ENCODE measurements around the gene MAPKAP1.
A peak's percentile ranks its signal among the peaks of the same experiment; 100 is the strongest.

Gene MAPKAP1

DNA sequence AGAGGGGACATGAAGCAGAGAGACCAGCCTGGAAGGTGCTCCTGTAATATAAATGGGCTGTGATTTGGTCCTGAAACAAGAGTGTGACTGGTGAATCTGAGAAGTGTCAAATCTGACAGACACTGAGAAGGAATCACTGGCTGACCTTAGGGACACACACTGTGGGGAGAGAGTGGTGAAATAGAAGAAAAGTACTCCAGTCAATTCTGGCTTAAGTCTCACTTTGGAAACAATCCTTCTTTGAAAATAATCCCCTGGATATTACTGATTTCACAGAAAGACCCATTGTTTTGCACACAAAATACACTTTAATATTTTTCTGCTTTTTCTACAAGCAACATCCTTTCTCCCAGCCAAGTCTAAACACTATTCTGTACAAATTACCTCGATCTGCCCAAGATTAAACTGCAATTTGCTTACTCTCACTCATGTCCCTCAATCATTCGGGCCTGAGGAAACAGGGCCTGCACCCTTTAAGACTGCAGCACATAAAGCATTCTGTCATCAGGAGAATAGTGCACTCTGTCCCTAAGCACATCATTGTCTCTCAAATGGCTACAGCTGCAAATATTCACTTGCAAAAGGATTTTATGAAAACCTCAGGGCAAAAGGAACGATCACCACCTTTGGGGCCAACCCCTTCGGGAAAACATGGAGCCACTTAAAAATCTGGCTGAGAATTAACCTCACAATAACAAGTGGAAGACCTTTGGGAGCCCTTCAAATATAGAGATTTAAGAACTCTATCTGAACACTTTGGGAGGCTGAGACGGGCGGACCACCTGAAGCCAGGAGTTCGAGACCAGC, 68.6 kb downstream of the MAPKAP1 start:
- DNase-seq = no peak

DNA sequence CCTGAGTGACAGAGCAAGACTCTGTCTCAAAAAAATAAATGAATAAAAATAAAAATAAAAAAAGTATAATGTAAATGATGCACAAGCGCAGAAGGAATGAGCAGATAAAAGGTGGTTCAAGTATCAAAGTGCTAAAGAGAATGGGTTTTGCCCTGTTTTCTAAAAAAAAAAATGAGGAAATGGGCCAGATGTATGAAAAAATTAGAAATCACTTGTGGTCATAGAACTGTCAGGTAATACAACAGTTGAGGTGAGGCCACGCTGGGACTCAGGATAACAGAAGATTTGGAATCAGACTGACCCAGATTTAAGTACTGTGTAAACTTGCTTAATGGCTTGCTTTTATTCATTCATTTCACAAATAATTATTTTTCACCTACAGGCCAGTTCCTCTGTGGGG, 69.8 kb downstream of the MAPKAP1 start:
- no peak for DNase-seq

DNA sequence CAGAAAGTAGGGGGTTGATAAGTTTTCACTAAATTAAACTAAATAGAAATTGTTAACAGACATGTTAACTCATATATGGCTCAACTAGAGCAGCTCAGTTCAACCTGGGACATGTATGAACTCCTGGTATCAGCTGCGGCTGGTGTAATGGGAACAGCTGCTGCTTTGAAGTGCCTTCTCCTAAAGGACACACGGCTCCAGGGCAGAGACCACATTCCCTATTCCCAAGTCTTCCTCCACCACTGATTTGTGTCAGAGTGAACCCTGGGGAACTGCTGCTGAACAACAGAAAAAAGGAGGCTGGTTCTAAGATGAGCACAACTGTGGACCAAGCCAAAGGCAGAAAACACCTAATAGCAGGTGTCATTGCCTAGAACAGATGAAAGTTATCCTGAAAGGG, 71.1 kb downstream of the MAPKAP1 start:
- peak; percentile 66 for DNase-seq

DNA sequence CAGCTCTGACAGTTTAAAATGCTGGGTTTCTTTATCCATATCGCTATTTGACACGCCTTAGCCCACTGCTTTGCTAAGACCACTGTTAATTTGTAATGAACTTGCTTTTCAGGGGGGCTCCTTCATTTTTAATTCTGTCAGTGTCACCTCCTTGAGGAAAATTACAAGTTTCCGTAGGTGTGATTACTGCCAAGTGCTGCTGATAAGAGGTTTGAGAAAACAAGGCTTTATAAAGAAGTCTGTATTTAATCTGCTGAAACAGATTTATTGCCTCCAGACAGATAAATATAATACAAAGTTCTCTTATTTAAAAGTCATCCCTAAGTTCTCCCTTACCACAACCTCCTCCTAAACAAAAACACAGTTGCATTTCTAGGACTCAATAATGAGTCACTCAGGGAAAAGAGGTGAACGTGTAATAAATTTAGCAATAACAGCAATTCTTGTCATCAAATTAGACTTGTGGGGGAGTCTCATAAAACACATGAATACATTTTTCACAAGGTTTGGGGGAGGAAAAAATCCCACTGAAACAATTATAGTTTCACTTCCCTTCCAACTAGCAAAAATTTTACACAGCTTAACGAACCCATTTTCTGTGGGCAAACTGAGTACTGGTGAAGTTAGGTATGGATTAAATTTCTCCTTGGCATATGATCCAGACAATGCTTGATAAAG, 72.8 kb downstream of the MAPKAP1 start:
- DNase-seq = no peak

DNA sequence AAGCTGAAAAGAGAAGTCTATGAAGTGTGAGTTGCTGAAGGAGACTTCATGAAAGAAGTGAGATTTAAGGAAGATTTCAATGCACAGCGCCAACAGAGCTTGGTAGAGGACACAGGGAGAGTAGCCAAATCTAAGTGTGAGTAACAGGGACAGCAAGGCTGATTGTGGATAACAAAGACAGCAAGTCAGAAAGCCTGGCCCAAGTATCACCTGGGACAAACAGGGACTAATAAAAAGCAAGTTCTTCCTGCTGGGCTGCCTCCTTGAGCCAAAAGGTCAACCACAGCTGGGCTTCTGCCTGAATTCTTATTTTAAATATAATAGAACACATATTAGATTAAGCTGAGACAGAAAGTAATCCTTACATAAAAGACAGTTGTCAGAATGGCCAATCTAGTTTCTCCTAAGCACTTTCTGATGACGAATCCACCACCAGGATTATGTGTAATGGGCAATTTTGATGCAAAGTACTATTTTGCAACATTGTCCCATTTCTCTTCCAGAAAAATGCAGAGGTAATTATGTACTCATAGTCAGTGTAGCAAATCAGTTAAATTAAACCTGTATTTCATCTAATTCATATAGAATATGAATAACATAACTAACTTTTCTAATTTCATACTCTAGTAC, 73.8 kb downstream of the MAPKAP1 start:
- DNase-seq = peak; percentile 59

DNA sequence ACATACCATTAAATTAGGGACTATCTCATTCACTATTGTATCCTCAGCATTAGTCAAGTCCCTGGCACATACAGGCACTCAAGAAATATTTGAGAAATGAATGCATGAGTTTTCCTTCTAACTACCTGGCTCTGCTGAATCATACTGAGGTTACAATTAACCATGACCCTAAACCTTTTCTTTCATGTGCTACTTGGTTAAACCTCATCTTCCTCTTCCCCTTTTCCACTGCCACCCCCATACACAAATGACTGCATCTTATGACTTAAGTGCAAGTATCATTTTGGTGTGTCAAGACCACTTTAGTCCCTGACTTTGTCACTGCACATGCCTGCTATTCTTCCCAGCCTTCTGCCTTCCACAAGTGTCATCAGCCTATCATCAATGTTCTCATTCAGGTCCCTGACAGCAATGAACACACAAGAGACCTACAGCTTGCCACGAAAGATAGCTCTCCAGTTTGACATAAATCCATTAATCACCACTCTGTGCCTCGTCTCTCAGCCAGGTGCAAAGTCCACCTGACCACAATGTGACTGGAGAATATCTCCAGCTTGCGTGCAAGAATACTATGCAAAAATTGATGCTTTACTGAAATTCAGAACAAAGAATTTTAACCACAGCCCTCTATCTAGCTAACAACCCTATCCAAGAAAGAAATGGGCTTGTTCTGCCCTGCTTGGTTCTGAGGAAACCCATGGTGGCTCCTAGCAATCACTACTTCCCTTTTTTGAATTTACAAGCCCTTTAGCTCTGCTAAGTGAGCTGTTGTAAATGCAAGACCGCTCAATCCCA, 74.5 kb downstream of the MAPKAP1 start:
- peak; percentile 92 for DNase-seq

DNA sequence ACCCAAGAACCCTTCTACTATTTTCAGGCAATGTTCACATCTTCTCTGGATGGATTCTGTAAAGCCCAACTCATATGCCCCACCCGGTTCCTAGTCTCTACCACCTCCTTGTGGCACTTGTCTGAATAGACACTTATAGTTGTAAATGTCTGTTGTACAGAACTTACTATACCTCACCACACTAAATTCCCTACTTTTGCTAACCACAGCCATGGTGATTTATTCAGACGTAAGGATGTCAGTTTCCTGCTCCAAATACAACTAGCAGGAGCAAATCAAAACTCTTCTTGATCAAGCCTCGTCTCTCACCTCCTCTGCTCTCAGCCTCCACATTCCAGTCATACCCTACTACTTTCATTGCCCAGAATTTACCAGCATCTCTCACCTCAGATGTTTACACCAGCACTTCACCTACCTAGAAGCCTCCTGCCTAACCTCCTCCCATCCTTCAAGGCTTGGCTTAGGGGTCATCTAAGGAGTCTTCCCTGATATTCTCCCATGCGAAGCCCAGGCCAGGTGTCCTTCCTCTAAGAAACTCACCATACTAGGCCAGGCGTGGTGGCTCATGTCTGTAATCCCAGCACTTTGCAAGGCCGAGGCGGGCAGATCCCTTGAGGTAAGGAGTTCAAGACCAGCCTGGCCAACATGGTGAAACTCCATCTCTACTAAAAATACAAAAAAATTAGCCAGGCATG, 75.5 kb downstream of the MAPKAP1 start:
- DNase-seq = peak; percentile 43

DNA sequence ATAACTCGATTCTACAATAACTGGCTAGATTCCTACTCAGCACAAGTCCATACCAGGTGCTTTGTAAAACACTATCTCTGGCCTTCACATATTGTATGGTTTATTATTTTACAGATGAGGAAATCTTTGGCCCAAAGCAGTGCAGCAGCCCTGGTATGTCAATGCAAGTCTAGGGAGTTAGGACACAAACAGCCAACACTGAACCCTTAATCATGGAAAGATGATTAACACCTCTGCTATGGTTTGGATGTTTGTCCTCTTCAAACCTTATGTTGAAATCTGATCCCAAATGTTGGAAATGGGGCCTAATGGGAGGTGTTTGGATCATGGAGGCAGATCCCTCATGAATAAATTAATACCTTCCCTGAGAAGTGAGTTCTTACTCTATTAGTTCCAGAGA, 76.6 kb downstream of the MAPKAP1 start:
- DNase-seq = peak; percentile 24

DNA sequence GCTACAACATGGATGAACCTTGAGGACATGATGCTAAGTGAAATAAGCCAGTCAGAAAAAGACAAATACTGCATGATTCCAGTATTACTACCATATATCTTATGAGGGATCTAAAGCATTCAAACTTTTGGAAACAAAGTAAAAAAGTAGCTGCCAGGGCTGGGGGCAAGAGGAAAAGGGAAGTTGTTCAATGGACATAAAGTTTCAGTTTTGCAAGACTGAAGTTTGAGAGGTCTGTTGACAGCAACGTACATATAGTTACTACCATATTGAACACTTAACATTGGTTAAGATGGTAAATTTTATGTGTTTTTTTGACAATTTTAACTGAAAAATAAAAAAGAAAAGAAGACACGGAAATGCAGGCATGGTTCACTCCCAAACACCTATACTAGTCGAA, 77.6 kb downstream of the MAPKAP1 start:
- DNase-seq = no peak

DNA sequence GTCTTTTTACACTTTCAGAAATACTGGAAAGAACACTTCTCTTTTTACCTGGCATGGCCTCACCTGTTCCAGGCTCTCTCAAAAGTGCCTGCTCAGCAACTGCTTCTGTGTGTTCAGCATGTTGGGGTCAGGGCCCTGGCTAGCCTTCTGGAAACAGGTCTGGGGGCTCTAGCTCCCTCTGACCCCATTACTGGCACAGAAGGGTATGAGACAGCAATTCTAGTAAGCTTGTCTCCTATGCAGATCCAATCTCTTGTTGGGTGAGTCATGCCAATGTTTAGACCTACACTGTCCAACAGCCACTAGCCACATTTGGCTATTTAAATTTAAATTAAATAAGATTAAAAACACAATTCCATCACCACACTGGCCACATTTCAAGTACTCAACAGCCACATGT, 80.8 kb downstream of the MAPKAP1 start:
- DNase-seq = no peak

DNA sequence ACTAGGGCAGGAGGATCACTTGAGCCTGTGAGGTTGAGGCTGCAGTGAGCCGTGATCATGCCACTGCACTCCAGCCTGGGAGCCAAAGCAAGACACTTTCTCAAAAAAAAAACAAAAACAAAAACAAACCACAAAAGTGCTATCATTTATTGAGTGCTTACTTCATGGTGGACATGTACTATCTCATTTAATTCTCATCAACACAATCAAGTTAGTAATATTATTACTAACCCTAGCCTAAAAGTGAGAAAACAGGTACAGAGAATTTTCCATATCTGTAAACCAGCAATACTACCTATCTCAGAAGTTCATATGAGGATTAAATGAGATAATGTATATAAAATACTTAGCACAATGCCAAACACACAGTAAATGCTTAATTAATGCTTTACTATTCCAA, 85.8 kb downstream of the MAPKAP1 start:
- no peak for DNase-seq

DNA sequence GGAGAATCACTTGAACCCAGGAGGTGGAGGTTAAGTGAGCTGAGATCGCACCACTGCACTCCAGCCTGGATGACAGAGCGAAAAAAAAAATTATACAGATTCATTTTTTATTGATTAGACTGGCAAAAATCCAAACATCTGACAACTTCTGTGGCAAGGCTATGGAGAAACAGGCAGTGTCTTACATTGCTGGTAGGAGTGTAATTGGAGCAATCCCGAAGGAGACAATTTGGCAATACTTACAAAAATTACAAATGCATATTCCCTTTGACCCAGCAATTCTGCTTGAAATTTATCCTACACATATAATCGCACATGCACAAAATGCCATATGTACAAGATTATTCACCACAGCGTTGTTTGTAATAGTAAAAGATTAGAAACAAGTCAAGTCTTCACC, 86.8 kb downstream of the MAPKAP1 start:
- no peak for DNase-seq

DNA sequence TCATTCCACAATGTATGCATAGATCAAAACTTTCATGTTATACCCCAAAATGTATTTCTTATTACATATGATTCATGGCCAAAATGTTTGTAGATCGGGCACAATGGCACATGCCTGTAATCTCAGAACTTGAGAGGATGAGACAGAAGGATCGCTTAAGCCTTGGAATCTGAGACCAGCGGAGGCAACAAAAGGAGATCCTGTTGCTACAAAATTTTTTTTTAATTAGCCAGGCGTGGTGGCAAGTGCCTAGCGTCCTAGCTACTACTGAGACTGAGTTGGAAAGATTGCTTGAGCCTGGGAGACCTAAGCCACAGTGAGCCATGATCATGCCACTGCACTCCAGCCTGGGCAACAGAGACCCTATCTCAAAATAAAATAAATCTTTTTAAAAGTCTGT, 89.9 kb downstream of the MAPKAP1 start:
- DNase-seq = no peak

DNA sequence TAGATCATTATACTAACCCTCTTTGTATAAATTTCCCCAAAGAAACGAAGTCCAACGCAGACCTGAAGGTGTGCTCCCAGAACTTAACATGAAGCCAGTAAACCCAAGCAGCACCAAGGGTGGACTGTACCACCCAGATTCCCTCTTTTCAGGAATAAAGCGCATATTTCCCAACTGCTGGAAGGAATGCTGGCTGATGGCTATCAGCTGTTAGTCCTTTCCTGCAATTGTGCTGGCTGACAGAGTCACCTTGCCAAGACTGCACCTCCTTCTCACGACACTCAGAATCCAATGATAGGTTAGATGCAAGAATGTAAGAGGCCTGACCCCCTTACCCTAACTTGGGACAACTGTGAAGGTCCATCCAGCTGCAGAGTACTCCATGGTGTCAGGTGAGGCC, 93.9 kb downstream of the MAPKAP1 start:
- no peak for DNase-seq

DNA sequence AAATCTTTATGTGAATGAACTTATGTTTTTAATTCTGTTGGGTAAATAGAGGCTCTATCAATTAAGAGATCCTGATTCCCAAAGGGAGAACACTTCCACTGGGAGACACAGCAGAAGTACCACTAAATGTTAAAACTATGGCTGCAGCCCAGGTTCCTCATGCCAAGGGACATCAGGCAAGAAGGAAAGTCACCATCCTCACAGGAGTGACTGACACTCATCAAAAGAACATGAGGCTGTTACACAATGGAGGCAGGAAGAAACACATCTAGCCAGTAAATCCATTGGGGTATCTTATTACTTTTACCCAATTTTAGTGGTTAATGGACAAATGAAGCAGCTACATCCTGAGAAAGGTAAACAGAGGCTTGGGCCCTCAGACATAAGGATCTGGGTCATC, 94.4 kb downstream of the MAPKAP1 start:
- no peak for DNase-seq

DNA sequence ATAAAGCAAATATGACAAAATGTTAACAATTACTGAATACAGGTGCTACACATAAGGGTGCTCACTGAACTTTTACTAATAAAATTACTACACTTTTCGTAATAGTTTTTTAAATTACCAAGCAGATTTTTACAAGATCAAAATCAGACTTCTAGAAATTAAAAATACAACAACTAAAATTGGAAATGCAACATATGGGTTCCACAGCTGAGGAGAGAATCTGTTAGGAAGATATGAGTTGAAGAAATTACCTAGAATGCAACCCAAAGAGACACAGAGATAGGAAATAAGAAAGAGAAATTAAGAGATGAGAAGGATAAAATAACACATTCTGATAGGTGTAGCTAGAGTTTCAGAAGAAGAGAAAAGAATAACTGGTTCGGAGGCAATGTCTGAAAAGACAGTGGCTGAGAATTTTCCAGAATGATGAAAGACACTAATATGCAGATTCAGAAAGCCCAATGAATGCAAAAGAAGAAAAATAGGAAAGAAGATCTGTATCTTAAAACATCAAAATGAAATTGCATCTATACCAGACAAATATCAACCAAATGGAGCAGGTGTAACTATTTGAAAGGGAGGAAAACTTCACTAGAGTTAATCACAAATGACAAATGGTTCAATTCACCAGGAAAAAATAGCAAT, 95.8 kb downstream of the MAPKAP1 start:
- DNase-seq = no peak

DNA sequence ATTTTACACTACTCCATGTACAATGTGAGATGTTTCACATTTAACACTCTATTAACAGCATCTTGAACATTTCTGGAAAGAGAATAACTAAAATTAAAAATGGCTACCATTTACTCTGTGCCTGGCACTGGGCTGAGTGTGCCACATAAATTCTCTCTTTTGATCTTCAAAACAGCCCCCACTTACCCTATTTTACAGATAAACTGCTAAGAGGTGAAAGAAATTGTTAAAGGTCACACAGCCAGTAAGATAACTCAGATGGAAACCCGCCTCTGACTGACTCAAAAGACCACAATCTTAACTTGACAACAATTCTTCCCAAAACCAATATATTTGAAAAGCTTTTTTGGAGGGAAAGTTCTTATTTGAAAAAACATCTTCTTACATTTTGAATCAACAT, 97.3 kb downstream of the MAPKAP1 start:
- no peak for DNase-seq

DNA sequence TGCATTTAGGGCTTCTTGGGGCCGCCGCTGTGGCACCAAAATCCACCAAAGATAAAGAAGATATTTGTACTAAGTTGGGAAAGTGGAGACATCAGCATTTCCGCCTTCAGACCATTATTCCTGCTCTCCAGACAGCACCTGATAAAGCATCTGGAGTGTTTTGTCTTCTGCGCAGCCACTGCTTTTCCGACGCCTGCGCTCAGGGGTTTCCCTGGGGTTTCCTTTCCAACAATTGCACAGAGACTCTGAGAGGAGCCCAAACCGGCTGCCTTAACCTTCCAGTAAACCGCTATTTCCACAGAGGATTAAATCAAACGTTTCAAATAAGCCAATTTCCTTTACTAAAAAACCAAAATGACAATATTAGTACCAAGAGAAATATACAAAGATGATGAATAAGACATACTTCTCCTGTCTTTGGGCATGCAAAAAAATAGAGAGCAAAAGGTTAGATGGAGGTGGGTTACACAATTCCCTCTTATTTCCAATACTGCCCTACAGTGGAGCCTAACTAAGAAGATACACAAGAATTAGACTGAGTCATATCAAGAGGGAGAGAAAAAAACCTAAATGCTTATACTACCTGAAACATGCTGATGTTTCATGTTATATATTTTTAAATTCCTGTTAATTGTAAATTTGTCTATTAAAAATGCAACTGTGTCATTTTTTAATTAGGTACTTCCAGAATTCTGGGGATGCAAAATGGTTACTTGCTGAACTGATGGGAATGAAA, 98.4 kb downstream of the MAPKAP1 start:
- DNase-seq = no peak

DNA sequence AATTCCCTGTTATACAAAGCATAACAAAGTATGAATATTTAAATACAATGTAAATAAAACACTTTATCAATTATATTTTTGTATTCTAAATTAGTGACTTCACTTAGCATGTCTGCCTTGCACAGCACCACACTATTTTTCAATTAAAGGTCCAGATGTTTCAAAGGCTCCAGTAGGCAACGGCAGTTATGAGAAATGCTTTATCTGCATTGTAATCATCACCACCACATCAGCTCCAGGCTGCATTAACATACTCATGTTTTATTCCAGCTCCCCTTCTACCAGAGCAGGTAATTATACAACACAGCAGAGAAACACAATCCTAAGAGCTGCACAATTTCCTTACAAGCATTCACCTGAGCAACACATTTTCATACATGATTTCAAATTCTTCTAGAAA, 102.8 kb downstream of the MAPKAP1 start:
- no peak for DNase-seq

DNA sequence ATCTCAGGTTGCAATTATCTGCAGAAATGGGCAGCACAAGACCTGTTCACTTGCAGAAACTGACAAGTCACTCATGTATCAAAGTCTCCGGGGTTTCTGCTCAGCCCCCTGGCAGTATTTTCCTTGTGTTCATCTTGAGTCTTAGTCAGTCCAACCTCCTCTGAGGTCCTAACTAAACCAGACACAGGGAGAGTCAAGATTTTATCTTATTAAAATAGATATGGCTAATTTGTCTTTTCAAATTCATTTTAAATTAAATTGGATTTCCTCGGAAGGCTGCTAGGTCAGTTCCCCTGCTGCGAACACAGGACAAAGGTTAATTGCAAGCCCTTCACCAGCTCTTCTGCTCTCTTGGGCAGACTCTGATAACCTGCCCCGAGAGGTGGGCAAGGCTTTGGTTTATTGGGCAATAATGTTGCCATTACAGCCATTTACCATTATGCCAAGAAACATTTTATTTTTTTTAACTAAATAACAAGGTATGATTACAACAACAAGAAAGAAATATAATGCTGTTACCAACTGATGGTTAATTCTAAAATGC, 103.5 kb downstream of the MAPKAP1 start:
- no peak for DNase-seq

DNA sequence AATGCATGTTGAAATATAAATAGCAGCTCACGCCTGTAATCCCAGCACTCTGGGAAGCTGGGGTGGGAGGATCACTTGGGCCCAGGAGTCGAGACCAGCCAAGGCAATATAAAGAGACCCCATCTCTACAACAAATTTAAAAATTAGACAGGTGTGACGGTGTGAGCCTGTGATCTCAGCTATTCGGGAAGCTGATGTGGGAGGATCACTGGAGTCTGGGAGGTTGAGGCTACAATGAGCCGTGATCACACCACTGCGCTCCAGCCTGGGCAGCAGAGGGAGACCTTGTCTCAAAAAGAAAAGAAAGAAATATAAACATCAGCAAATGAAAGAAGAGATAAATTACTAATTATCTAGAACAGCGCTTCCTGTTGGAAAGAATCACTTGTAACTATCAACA, 105.0 kb downstream of the MAPKAP1 start:
- no peak for DNase-seq
